Measurements from ENCODE around the gene IDH3G. TPM values are rescaled to one million over a fixed set of nuclear protein-coding genes. Genes with fewer than 3 reads are reported as not detected.

Gene IDH3G
- total RNA-seq, 1 experiment from 2014 or later = 83.6 TPM

DNA sequence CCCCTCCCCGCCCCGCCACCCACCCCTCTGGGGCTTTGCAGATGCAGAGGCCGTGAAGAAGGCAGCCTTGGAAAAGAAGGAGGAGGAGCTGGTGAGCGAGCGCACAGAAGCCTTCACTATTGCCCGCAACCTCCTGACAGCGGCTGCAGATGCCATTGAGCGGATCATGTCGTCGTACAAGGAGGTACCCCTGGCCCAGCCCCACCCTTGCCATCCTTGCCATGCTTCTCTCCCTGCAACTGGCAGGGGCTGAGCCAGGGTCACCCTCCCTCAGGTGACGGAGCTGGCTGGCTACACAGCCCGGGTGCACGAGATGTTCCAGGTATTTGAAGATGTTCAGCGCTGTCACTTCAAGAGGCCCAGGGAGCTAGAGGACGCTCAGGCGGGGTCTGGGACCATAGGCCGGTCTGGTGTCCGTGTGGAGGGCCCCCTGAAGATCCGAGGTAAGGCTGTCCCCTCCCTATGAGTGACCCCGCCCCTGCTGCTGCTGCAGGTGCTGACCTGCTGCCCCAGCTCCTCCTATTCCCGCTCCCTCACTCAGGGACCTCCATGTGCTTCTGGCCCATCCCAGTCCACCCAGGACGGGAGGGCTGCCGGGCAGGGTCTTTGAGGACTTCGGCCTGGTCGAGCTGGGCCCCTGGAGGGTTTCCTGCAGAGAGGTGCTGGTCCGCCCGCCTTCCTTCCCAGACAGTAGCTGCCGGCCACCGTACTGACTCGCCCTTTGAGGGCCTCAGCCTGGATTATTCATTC lies 57.9 kb downstream of the IDH3G start:
- DNase-seq (ENCODE audit: low read depth) = no peak

Other genes with a start within 250 kb of the IDH3G start
- 35.3 and 40.1 TPM in 2 replicates for gene CCNQ, start 195.2 kb downstream of the IDH3G start, total RNA-seq (2014; rRNA removed)
- not detected in 2 replicates for gene DUSP9, start 147.2 kb downstream of the IDH3G start, total RNA-seq (2014; rRNA removed)
- 0.19 TPM in 1 of 2 replicates, not detected in the other for gene PNCK, start 120.6 kb downstream of the IDH3G start, total RNA-seq (2014; rRNA removed)
- 10.2 and 13.7 TPM in 2 replicates for gene SLC6A8, start 106.4 kb downstream of the IDH3G start, total RNA-seq (2014; rRNA removed)
- 138 and 211 TPM in 2 replicates for gene BCAP31, start 70.0 kb downstream of the IDH3G start, total RNA-seq (2014; rRNA removed)
- gene ABCD1, start 69.5 kb downstream of the IDH3G start, total RNA-seq (2014; rRNA removed) = 25.8 and 30.5 TPM in 2 replicates
- gene PLXNB3, start 30.1 kb downstream of the IDH3G start, total RNA-seq (2014; rRNA removed) = 5.0 and 9.7 TPM in 2 replicates
- gene SRPK3, start 13.3 kb downstream of the IDH3G start, total RNA-seq (2014; rRNA removed) = 0.45 and 1.3 TPM in 2 replicates
- gene SSR4, start 293 bp upstream of the IDH3G start, total RNA-seq (2014; rRNA removed) = 201 and 222 TPM in 2 replicates
- gene PDZD4, start 36.2 kb upstream of the IDH3G start, total RNA-seq (2014; rRNA removed) = 1.2 and 1.7 TPM in 2 replicates
- 0.29 and 2.1 TPM in 2 replicates for gene L1CAM, start 91.8 kb upstream of the IDH3G start, total RNA-seq (2014; rRNA removed)
- not detected in 2 replicates for gene AVPR2, start 110.3 kb upstream of the IDH3G start, total RNA-seq (2014; rRNA removed)
- 4.1 and 15.2 TPM in 2 replicates for gene ARHGAP4, start 131.9 kb upstream of the IDH3G start, total RNA-seq (2014; rRNA removed)
- gene NAA10, start 140.7 kb upstream of the IDH3G start, total RNA-seq (2014; rRNA removed) = 160 and 164 TPM in 2 replicates
- 0.40 TPM in 1 of 2 replicates, not detected in the other for gene RENBP, start 150.3 kb upstream of the IDH3G start, total RNA-seq (2014; rRNA removed)
- 36.8 and 37.4 TPM in 2 replicates for gene HCFC1, start 177.4 kb upstream of the IDH3G start, total RNA-seq (2014; rRNA removed)
- 8.9 and 9.0 TPM in 2 replicates for gene TMEM187, start 178.4 kb upstream of the IDH3G start, total RNA-seq (2014; rRNA removed)
- gene IRAK1, start 225.5 kb upstream of the IDH3G start, total RNA-seq (2014; rRNA removed) = 135 and 149 TPM in 2 replicates